Kasumi-1 (cell line): ENCODE measurements around the gene CTNNA2.
A peak's percentile ranks its signal among the peaks of the same experiment; 100 is the strongest.

Source experiments
- DNase-seq, 2 experiments: peaks; one replicate each; lab custom pipeline; 2025; lab: John Stamatoyannopoulos, UW

The CTNNA2 gene

DNA sequence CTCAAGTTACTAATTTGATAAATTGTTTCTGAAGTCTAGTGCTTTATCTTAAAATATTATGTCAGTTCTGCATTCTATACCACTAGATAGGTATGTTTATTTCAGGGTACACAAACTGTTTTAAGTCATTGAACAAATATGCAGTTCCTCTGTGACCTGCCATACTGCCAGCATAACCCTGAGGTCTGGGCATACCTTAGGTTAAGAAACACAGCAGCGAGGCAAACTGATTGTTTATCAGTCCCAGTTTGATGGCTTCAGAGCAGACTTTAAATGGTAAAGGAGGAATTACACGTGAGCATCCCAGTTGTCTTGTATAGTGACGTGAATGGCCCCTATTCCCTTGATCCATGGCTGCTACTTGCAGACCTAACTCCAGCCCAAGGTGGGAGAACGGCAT lies 978.1 kb downstream of the CTNNA2 start:
- no peak for DNase-seq

DNA sequence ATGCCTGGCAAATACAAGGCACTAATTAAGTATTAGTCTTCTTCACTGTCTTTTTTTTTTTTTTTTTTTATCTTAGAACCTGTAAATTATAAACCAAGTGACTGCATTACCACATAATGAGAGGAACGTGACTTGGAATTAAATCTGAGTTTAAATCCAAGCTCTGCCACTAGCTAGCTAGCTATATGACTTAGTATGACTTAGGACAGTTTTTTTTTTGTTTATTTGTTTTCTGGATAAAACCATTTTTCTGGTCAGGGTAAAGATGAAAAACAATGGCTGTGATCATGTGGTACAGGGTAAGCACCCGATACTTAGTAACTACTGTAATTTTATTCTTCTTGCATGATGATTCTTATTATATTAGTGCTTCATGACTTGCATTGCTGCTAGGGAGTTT lies 983.5 kb downstream of the CTNNA2 start:
- no peak for DNase-seq

DNA sequence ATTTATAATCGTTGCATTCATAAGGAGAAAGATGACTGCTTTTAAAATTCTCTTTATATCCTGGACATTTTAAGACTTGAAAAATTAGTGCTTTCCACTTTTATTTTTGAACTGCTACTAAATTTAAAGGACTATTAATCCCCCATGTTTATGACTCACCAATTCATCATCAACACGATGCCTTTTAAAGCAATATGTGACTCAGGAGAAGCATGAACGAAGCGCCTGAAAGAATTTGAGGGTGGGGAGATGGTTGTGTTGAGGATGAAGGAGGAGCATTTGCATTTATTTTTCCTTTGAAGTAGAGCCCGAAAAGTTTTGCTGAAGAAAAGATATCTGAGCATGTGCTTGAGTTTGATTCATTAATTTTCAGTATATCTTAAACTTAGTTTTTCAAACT lies 983.9 kb downstream of the CTNNA2 start:
- no peak for DNase-seq

DNA sequence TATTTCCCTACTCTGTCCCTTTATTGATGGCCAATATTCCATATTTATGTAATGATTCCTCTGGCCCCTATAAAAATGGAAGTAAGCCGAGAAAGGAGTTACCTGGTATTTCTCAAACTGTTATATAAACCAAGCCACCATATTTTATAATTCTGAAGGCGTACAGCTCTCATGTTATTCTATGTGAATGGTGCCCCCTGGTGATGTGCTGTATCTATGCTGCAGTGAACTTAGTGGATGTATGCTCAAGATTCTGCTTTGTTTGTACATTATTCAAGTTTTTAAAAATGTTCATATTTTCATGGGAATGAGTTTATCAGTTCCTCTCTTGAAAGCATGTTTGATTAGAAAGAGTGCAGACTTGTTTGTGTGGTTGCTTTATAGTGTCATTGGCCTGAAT lies 986.2 kb downstream of the CTNNA2 start:
- peak; percentile 54 to 59 for DNase-seq

DNA sequence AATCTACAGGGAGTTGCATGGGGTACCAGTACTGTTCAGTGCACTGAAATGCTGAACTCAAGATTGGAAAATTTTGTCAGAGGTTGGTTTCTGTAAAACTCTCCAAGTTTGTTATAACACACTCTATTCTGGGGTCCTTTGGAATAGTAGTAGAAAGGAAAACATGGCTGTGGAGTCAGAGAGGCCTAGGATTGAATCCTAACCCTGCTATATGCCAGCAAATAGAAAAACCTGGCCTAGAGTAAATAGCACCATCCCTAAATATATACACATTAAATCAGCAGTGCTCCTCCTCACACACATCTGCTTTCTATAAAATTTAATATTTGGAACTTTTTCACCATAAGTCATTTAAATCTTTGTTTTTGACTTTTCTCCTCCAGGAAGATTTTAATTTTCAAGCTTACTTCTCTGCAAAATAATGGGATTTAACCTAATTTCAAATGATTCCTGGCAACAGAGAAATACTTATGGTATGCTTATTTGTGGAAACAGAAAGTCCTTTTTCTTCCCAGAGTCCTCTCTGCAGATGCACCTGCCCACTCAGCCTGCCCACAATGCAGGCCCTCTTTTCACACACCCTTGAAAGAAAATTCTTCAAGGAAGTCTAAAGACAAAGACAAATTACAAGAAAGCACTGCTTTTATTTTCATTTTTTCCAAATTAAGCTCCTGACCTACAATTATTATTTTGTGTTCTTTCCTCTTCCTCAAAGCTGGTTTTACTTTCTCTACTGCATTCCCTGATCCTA lies 989.2 kb downstream of the CTNNA2 start:
- DNase-seq: no peak

- peak; percentile 23 to 35 for DNase-seq
Measured at GRCh38 chr2:80506563-80506962, 993.7 kb downstream of the CTNNA2 start.

DNA sequence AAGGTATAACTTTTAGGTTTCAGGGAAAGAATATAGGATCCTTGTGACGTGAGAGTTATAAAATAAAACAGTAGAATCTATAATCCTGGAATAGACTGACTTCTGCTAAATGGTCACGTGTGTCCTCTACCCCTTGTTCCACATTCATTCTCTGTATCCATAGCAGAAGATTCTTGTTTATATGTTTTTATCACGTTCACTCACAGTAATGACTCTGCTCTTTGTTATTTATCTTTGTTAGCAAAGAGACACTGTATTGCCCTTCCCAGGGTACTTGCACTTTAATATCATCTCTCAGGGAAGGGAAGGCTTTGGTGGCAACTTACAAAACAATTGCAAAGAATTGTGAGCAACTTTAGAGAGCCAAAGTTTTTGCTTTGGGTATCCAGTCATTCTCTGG lies 997.9 kb downstream of the CTNNA2 start:
- no peak for DNase-seq

- DNase-seq: no peak
Measured at GRCh38 chr2:80515964-80516363, 1003.1 kb downstream of the CTNNA2 start.

- no peak for DNase-seq
Measured at GRCh38 chr2:80517316-80517715, 1004.5 kb downstream of the CTNNA2 start.

- no peak for DNase-seq
Measured at GRCh38 chr2:80519121-80519643, 1006.3 kb downstream of the CTNNA2 start.

GRCh38 chr2:80519699-80520291 lies 1006.9 kb downstream of the CTNNA2 start:
- DNase-seq: no peak

DNA sequence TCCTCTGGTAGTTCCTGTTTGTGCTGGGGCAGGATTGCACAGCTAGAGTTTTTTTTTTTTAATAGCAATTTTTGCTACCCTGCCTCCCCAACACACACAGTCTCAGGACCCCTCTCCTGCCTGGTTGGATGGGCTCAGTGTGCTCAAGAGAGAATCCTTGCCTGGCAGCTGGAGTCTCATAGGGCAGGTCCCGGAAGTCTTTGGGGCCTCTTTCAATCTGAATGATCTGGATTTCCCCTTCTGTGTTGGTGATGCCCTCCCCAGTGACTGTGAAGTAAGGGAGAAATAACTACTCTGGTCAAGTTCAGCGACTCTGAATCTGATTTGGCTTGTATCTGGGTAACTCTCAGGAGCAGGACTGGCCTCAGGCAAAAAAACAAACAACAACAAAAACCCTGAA lies 1012.3 kb downstream of the CTNNA2 start:
- DNase-seq: no peak

GRCh38 chr2:80527119-80527518 lies 1014.3 kb downstream of the CTNNA2 start:
- no peak for DNase-seq

- no peak for DNase-seq
Measured at GRCh38 chr2:80529466-80530165, 1016.8 kb downstream of the CTNNA2 start.

GRCh38 chr2:80530442-80531064 lies 1017.7 kb downstream of the CTNNA2 start:
- DNase-seq: peak; percentile 8 to 20

DNA sequence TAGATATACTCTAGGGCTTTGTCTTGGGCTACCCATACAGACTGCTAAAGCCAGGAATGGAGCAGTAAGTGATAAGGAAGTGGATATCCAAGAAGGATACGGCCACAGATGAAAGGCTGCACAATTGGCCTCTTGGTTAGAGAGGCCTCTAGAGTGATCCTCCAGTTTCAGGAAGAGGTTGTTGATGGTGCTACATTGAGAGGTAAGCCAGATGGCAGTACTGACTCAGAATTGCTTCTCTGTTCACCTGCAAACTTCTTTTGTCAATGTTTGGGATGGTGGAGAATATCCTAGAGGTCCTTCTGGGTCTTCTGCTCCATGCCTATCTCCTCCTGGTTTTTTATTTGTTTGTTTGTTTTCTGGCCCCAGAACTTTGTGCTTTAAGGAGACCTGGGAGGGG lies 1018.5 kb downstream of the CTNNA2 start:
- no peak for DNase-seq

- no peak for DNase-seq
Measured at GRCh38 chr2:80545420-80546210, 1032.8 kb downstream of the CTNNA2 start.

- DNase-seq: no peak
Measured at GRCh38 chr2:80546766-80547165, 1033.9 kb downstream of the CTNNA2 start.

- no peak for DNase-seq
Measured at GRCh38 chr2:80547344-80547743, 1034.5 kb downstream of the CTNNA2 start.

- DNase-seq: no peak
Measured at GRCh38 chr2:80548469-80548868, 1035.6 kb downstream of the CTNNA2 start.

- no peak for DNase-seq
Measured at GRCh38 chr2:80549901-80550300, 1037.0 kb downstream of the CTNNA2 start.

- no peak for DNase-seq
Measured at GRCh38 chr2:80560326-80560725, 1047.5 kb downstream of the CTNNA2 start.
